ENCODE measurements around the gene BTBD9. TPM values are rescaled to one million over a fixed set of nuclear protein-coding genes. Genes with fewer than 3 reads are reported as not detected.

BTBD9 gene
- total RNA-seq, 1 experiment from 2014 or later: 19.4 TPM

GRCh38 chr6:38179300-38179699 lies 460.4 kb downstream of the BTBD9 start:
- no peak overlapping the region for H3K27ac Mint-ChIP-seq (ENCODE audit: unreplicated experiment)
- DNase-seq: no peak
- no peaks in the 10 kb centered on the region for H3K9me3 Mint-ChIP-seq (ENCODE audit: low read depth, unreplicated experiment)
- no TSS peak for BruUV-seq (replicated peaks)
- intact Hi-C loops (cut with micrococcal nuclease; ENCODE audit: unreplicated experiment): no loop called here
- H3K4me3 Mint-ChIP-seq (ENCODE audit: low read depth, unreplicated experiment): no peak overlapping the region
- H3K27me3 Mint-ChIP-seq (ENCODE audit: unreplicated experiment): no peaks in the 10 kb centered on the region
- TF ChIP-seq, protein P1, sequence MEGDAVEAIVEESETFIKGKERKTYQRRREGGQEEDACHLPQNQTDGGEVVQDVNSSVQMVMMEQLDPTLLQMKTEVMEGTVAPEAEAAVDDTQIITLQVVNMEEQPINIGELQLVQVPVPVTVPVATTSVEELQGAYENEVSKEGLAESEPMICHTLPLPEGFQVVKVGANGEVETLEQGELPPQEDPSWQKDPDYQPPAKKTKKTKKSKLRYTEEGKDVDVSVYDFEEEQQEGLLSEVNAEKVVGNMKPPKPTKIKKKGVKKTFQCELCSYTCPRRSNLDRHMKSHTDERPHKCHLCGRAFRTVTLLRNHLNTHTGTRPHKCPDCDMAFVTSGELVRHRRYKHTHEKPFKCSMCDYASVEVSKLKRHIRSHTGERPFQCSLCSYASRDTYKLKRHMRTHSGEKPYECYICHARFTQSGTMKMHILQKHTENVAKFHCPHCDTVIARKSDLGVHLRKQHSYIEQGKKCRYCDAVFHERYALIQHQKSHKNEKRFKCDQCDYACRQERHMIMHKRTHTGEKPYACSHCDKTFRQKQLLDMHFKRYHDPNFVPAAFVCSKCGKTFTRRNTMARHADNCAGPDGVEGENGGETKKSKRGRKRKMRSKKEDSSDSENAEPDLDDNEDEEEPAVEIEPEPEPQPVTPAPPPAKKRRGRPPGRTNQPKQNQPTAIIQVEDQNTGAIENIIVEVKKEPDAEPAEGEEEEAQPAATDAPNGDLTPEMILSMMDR (IDR thresholded peaks at IDR 0.05; ENCODE audit: unreplicated experiment): no peak
- CTCF ChIA-PET: no interaction called here
- H3K4me1 Mint-ChIP-seq (ENCODE audit: low read depth, unreplicated experiment): peaks cover 24% of the 10 kb centered on the region
- peaks cover 10% of the 10 kb centered on the region for H3K36me3 Mint-ChIP-seq (ENCODE audit: insufficient read depth, unreplicated experiment)

- Mint-ChIP-seq H3K4me3 (ENCODE audit: low read depth, unreplicated experiment) (no peak overlapping the region), H3K27ac (ENCODE audit: unreplicated experiment) (no peak overlapping the region), H3K27me3 (ENCODE audit: unreplicated experiment) (no peaks in the 10 kb centered on the region), H3K9me3 (ENCODE audit: low read depth, unreplicated experiment) (no peaks in the 10 kb centered on the region), H3K36me3 (ENCODE audit: insufficient read depth, unreplicated experiment) (peaks cover 10% of the 10 kb centered on the region), H3K4me1 (ENCODE audit: low read depth, unreplicated experiment) (peaks cover 24% of the 10 kb centered on the region)
- TF ChIP-seq, protein P1 (IDR thresholded peaks at IDR 0.05; ENCODE audit: unreplicated experiment): no peak
- intact Hi-C loops (cut with micrococcal nuclease; ENCODE audit: unreplicated experiment): no loop called here
- CTCF ChIA-PET: no interaction called here
- DNase-seq: no peak
- BruUV-seq (replicated peaks): no TSS peak
Observed at GRCh38 chr6:38178584-38178886, 461.2 kb downstream of the BTBD9 start.

GRCh38 chr6:38177882-38178583 lies 461.7 kb downstream of the BTBD9 start:
- intact Hi-C loops (cut with micrococcal nuclease; ENCODE audit: unreplicated experiment): no loop called here
- CTCF ChIA-PET: interaction anchor here (0.6 to 1.1 kb wide), 2 partner anchors 23 to 261 kb away, joined by 3 to 9 read pairs; no protein-coding TSS in a partner anchor
- H3K27ac Mint-ChIP-seq (ENCODE audit: unreplicated experiment): no peak overlapping the region
- BruUV-seq (replicated peaks): no TSS peak
- H3K27me3 Mint-ChIP-seq (ENCODE audit: unreplicated experiment): no peaks in the 10 kb centered on the region
- H3K36me3 Mint-ChIP-seq (ENCODE audit: insufficient read depth, unreplicated experiment): peaks cover 10% of the 10 kb centered on the region
- DNase-seq: no peak
- no peak overlapping the region for H3K4me3 Mint-ChIP-seq (ENCODE audit: low read depth, unreplicated experiment)
- H3K4me1 Mint-ChIP-seq (ENCODE audit: low read depth, unreplicated experiment): peaks cover 24% of the 10 kb centered on the region
- H3K9me3 Mint-ChIP-seq (ENCODE audit: low read depth, unreplicated experiment): no peaks in the 10 kb centered on the region
- TF ChIP-seq, protein P1 (IDR thresholded peaks at IDR 0.05; ENCODE audit: unreplicated experiment): no peak

DNA sequence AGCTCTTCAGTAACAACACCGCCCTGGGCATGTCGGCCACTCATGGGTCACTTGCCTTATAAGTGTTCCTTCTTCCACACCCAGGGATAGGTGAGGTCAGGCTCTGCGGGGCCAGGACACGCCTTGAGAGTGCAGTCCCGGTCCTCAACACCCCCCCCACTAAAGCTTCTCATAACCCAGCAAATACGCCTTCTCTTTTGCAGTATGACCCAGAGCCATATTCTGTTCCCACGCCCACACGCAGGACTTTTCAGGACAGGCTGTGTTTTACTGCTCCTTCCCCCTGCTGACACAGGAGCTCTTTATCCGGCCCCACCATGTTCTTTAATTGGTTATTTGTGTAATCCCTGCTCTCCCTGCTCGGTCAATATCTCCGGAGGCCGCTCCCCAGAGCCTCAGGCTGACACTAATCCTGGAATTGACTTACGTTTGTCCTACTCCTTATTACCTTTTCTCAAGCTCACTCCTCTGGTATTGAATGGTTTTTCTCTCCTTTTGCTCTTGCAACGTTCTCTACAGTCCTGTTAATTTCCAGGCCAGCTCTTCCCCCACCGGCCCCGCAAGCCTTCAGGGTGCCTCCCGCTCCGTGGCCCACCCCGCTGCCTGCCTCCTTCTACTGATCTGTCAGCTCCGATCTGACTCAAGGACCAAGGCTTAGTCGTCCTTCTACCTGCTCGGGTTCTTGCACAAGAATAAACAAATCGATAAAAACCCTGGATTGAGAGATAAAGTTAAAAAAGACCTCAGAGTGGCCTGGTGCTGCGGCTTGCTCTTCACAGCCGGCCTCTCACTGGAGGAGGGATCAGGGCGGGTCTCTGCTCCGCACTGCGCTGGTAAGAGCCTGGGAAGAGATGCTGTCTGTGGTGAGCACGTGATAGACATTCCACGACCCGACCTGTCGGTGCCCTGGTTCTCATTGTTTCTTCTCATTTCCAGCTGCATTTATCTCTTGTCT lies 462.7 kb downstream of the BTBD9 start:
- TF ChIP-seq, protein P1 (IDR thresholded peaks at IDR 0.05; ENCODE audit: unreplicated experiment): no peak
- CTCF ChIA-PET: interaction anchor here (0.6 to 1.1 kb wide), 2 partner anchors 22 to 262 kb away, joined by 3 to 9 read pairs; no protein-coding TSS in a partner anchor
- BruUV-seq (replicated peaks): no TSS peak
- Mint-ChIP-seq H3K27ac (ENCODE audit: unreplicated experiment) (peak overlapping the region; percentile 1), H3K27me3 (ENCODE audit: unreplicated experiment) (no peaks in the 10 kb centered on the region), H3K4me1 (ENCODE audit: low read depth, unreplicated experiment) (peaks cover 24% of the 10 kb centered on the region), H3K36me3 (ENCODE audit: insufficient read depth, unreplicated experiment) (peaks cover 12% of the 10 kb centered on the region), H3K4me3 (ENCODE audit: low read depth, unreplicated experiment) (peak overlapping the region; percentile 62), H3K9me3 (ENCODE audit: low read depth, unreplicated experiment) (no peaks in the 10 kb centered on the region)
- peak; percentile 47 for DNase-seq
- intact Hi-C loops (cut with micrococcal nuclease; ENCODE audit: unreplicated experiment): no loop called here

All from Calu3 (cell line).